GM12864 (cell line): ENCODE measurements around the gene OR2A1.
"Not testable (repeated sequence)": the region's sequence is repeated elsewhere in the genome, so short reads cannot be mapped to it uniquely, and the experiment has no call there.

ENCODE experiments used
- DNase-seq: peaks from one replicate; pipeline ENCODE4 v3.0.0-alpha.2; 2011; ENCODE audit warnings: low read depth
- H3K4me3 ChIP-seq: 2 replicates; pipeline ENCODE4 v1.5.1; 2011; ENCODE audit warnings: mild to moderate bottlenecking, low read depth, low read length, control low read depth

The OR2A1 gene

GRCh38 chr7:144311872-144312469, at the start of gene OR2A1:
OR2A1 (plus strand) TSS chr7:144312419; CDS start chr7:144318125, 5,706 bp downstream.
- H3K4me3 ChIP-seq: not testable (repeated sequence)

GRCh38 chr7:144264692-144265091, 47.5 kb upstream of the OR2A1 start, which contains the start of gene OR2A7:
OR2A7 (minus strand) TSS chr7:144264792; CDS start chr7:144259628, 5,164 bp downstream.
- H3K4me3 ChIP-seq, DNase-seq: not testable (repeated sequence)

More at GRCh38 chr7:144311872-144312469, at the start of gene OR2A1:
- not testable (repeated sequence) for DNase-seq

GRCh38 chr7:144269188-144269587, 43.0 kb upstream of the OR2A1 start, which contains the start of gene CTAGE8:
CTAGE8 (minus strand) TSS chr7:144269288; CDS start chr7:144269250, 38 bp downstream.
- not testable (repeated sequence) for H3K4me3 ChIP-seq, DNase-seq

GRCh38 chr7:144275281-144275680, 36.9 kb upstream of the OR2A1 start:
- H3K4me3 ChIP-seq, DNase-seq: not testable (repeated sequence)

GRCh38 chr7:144280010-144280409, 32.2 kb upstream of the OR2A1 start:
- H3K4me3 ChIP-seq, DNase-seq: not testable (repeated sequence)

GRCh38 chr7:144281981-144282380, 30.2 kb upstream of the OR2A1 start:
- not testable (repeated sequence) for DNase-seq, H3K4me3 ChIP-seq

- DNase-seq, H3K4me3 ChIP-seq: not testable (repeated sequence)
These were observed 29.7 kb upstream of the OR2A1 start for GRCh38 chr7:144282490-144282889.

- not testable (repeated sequence) for H3K4me3 ChIP-seq, DNase-seq
These were observed 28.5 kb upstream of the OR2A1 start for GRCh38 chr7:144283716-144284115.

- not testable (repeated sequence) for DNase-seq, H3K4me3 ChIP-seq
These were observed 24.9 kb upstream of the OR2A1 start for GRCh38 chr7:144287171-144287784.

- DNase-seq, H3K4me3 ChIP-seq: not testable (repeated sequence)
These were observed 20.6 kb upstream of the OR2A1 start for GRCh38 chr7:144291607-144292006.

- DNase-seq, H3K4me3 ChIP-seq: not testable (repeated sequence)
These were observed 19.6 kb upstream of the OR2A1 start for GRCh38 chr7:144292384-144293161.

GRCh38 chr7:144293794-144294499, 18.3 kb upstream of the OR2A1 start:
- not testable (repeated sequence) for DNase-seq, H3K4me3 ChIP-seq

GRCh38 chr7:144302578-144303303, 9.5 kb upstream of the OR2A1 start:
- H3K4me3 ChIP-seq, DNase-seq: not testable (repeated sequence)

GRCh38 chr7:144303607-144304006, 8.6 kb upstream of the OR2A1 start:
- not testable (repeated sequence) for DNase-seq, H3K4me3 ChIP-seq

- not testable (repeated sequence) for H3K4me3 ChIP-seq, DNase-seq
These were observed 7.1 kb upstream of the OR2A1 start for GRCh38 chr7:144305156-144305555.

- H3K4me3 ChIP-seq, DNase-seq: not testable (repeated sequence)
These were observed 2.5 kb upstream of the OR2A1 start for GRCh38 chr7:144309702-144310101.

GRCh38 chr7:144311218-144311617, 1.0 kb upstream of the OR2A1 start:
- H3K4me3 ChIP-seq, DNase-seq: not testable (repeated sequence)

- H3K4me3 ChIP-seq, DNase-seq: not testable (repeated sequence)
These were observed 5.3 kb downstream of the OR2A1 start for GRCh38 chr7:144317537-144317936.
